Measurements from ENCODE around the gene CTNNA1. TPM values are rescaled to one million over a fixed set of nuclear protein-coding genes. Genes with fewer than 3 reads are reported as not detected.

The CTNNA1 gene
- total RNA-seq, 1 experiment from 2014 or later: 1.9 TPM

GRCh38 chr5:138926688-138927448 is 173.6 kb downstream of the CTNNA1 start:
- no peaks in the 10 kb centered on the region for H3K9me3 ChIP-seq (ENCODE audit: low read length)
- no peak for TF ChIP-seq EZH2 (IDR thresholded peaks at IDR 0.05; ENCODE audit: low read length, unreplicated experiment)
- no peak for TF ChIP-seq CTCF (conservative IDR thresholded peaks at IDR 0.05; ENCODE audit: low read depth, low read length)
- no peak for TF ChIP-seq EZH2phosphoT487 (IDR thresholded peaks at IDR 0.05; ENCODE audit: borderline replicate concordance, low read length)
- H3K36me3 ChIP-seq (ENCODE audit: low read depth, low read length): no peaks in the 10 kb centered on the region
- no TSS peak for BruUV-seq (replicated peaks)
- H3K9me2 ChIP-seq (replicated peaks; ENCODE audit: low read length): no peaks in the 10 kb centered on the region
- no peaks in the 10 kb centered on the region for H3K27me3 ChIP-seq (ENCODE audit: low read length)
- ATAC-seq: no peak
- POLR2A ChIA-PET (ENCODE audit: unreplicated experiment): no interaction called here
- intact Hi-C loops (cut with micrococcal nuclease): no loop called here
- H3F3A ChIP-seq (ENCODE audit: low read length, unreplicated experiment): no peaks in the 10 kb centered on the region
- no peak overlapping the region for H2AFZ ChIP-seq (ENCODE audit: low read length)
- no peak overlapping the region for H3K9ac ChIP-seq (ENCODE audit: low read length)
- no peak for DNase-seq
- no peak overlapping the region for H3K4me3 ChIP-seq (ENCODE audit: low read length)
- H3K4me2 ChIP-seq (ENCODE audit: low read length): no peak overlapping the region
- no peak overlapping the region for H3K27ac ChIP-seq (ENCODE audit: low read length)
- CTCF ChIA-PET: no interaction called here
- H3K4me1 ChIP-seq (ENCODE audit: insufficient read depth, low read length): no peaks in the 10 kb centered on the region
- H4K20me1 ChIP-seq (ENCODE audit: low read length): no peaks in the 10 kb centered on the region
- no peaks in the 10 kb centered on the region for H3K79me2 ChIP-seq (ENCODE audit: low read length)

GRCh38 chr5:138927544-138927943 is 174.3 kb downstream of the CTNNA1 start:
- Histone ChIP-seq H3K4me3 (ENCODE audit: low read length) (no peak overlapping the region), H3K79me2 (ENCODE audit: low read length) (no peaks in the 10 kb centered on the region), H3K4me1 (ENCODE audit: insufficient read depth, low read length) (no peaks in the 10 kb centered on the region), H3F3A (ENCODE audit: low read length, unreplicated experiment) (no peaks in the 10 kb centered on the region), H3K4me2 (ENCODE audit: low read length) (no peak overlapping the region), H3K9ac (ENCODE audit: low read length) (no peak overlapping the region), H3K36me3 (ENCODE audit: low read depth, low read length) (no peaks in the 10 kb centered on the region), H2AFZ (ENCODE audit: low read length) (no peak overlapping the region), H3K27ac (ENCODE audit: low read length) (no peak overlapping the region), H3K9me2 (replicated peaks; ENCODE audit: low read length) (no peaks in the 10 kb centered on the region), H3K9me3 (ENCODE audit: low read length) (no peaks in the 10 kb centered on the region), H4K20me1 (ENCODE audit: low read length) (no peaks in the 10 kb centered on the region), H3K27me3 (ENCODE audit: low read length) (no peaks in the 10 kb centered on the region)
- TF ChIP-seq EZH2 (IDR thresholded peaks at IDR 0.05; ENCODE audit: low read length, unreplicated experiment) (no peak), CTCF (conservative IDR thresholded peaks at IDR 0.05; ENCODE audit: low read depth, low read length) (no peak), EZH2phosphoT487 (IDR thresholded peaks at IDR 0.05; ENCODE audit: borderline replicate concordance, low read length) (no peak)
- ATAC-seq (no peak), DNase-seq (no peak)
- intact Hi-C loops (cut with micrococcal nuclease): no loop called here
- POLR2A ChIA-PET (ENCODE audit: unreplicated experiment): no interaction called here
- no TSS peak for BruUV-seq (replicated peaks)
- CTCF ChIA-PET: no interaction called here

GRCh38 chr5:138927979-138928378 is 174.8 kb downstream of the CTNNA1 start:
- no peak overlapping the region for H3K9ac ChIP-seq (ENCODE audit: low read length)
- no peaks in the 10 kb centered on the region for H3K27me3 ChIP-seq (ENCODE audit: low read length)
- H3K4me2 ChIP-seq (ENCODE audit: low read length): no peak overlapping the region
- H3K27ac ChIP-seq (ENCODE audit: low read length): no peak overlapping the region
- CTCF ChIA-PET: no interaction called here
- no peaks in the 10 kb centered on the region for H3K9me3 ChIP-seq (ENCODE audit: low read length)
- H3K4me3 ChIP-seq (ENCODE audit: low read length): no peak overlapping the region
- no peaks in the 10 kb centered on the region for H3K4me1 ChIP-seq (ENCODE audit: insufficient read depth, low read length)
- H3K36me3 ChIP-seq (ENCODE audit: low read depth, low read length): no peaks in the 10 kb centered on the region
- ATAC-seq (no peak), DNase-seq (no peak)
- no peaks in the 10 kb centered on the region for H3F3A ChIP-seq (ENCODE audit: low read length, unreplicated experiment)
- POLR2A ChIA-PET (ENCODE audit: unreplicated experiment): no interaction called here
- intact Hi-C loops (cut with micrococcal nuclease): no loop called here
- TF ChIP-seq EZH2phosphoT487 (IDR thresholded peaks at IDR 0.05; ENCODE audit: borderline replicate concordance, low read length) (no peak), CTCF (conservative IDR thresholded peaks at IDR 0.05; ENCODE audit: low read depth, low read length) (no peak), EZH2 (IDR thresholded peaks at IDR 0.05; ENCODE audit: low read length, unreplicated experiment) (no peak)
- no peaks in the 10 kb centered on the region for H4K20me1 ChIP-seq (ENCODE audit: low read length)
- H3K79me2 ChIP-seq (ENCODE audit: low read length): no peaks in the 10 kb centered on the region
- no peak overlapping the region for H2AFZ ChIP-seq (ENCODE audit: low read length)
- H3K9me2 ChIP-seq (replicated peaks; ENCODE audit: low read length): no peaks in the 10 kb centered on the region
- BruUV-seq (replicated peaks): no TSS peak

Data from PC-3 (cell line).